OCI-LY3 (cell line): ENCODE measurements around the gene PIP5K1C.
A peak's percentile ranks its signal among the peaks of the same experiment; 100 is the strongest.

Source experiments
- H2AFZ ChIP-seq: fragments of 200-600, 300-600 bp; shearing (Covaris generic); 2 replicates; pipeline ENCODE4 v1.6.0; 2014; ENCODE audit warnings: antibody characterized with exemption, low read depth, low read length
- H3K27ac ChIP-seq: fragments of 200-600, 300-600 bp; sonication (generic); 2 replicates; pipeline ENCODE4 v1.5.1; 2014; ENCODE audit warnings: mild to moderate bottlenecking, low read length, moderate library complexity, mixed read lengths
- H3K27me3 ChIP-seq: fragments of 200-600, 300-600 bp; sonication (generic); 2 replicates; pipeline ENCODE4 v1.6.1; 2014; ENCODE audit warnings: low read depth, low read length, mixed read lengths
- H3K36me3 ChIP-seq: fragments of 200-600, 300-600 bp; sonication (generic); replicated peaks from 2 replicates; pipeline ENCODE3; 2014; ENCODE audit warnings: low read depth, low read length, mixed read lengths
- H3K4me1 ChIP-seq: fragments of 300-600, 200-600 bp; sonication (generic); 2 replicates; pipeline ENCODE4 v1.6.1; 2014; ENCODE audit warnings: low read length, mixed read lengths
- H3K4me2 ChIP-seq: fragments of 200-600, 300-600 bp; sonication (generic); 2 replicates; pipeline ENCODE4 v1.6.1; 2014; ENCODE audit warnings: low read length, mixed read lengths
- H3K4me3 ChIP-seq: fragments of 300-600, 200-600 bp; sonication (generic); 2 replicates; pipeline ENCODE4 v1.5.1; 2014; ENCODE audit warnings: antibody characterized with exemption, mild to moderate bottlenecking, low read length, moderate library complexity
- H3K79me2 ChIP-seq: fragments of 300-600, 200-600 bp; shearing (Covaris generic); 2 replicates; pipeline ENCODE4 v1.6.1; 2014; ENCODE audit warnings: mild to moderate bottlenecking, low read length, mixed read lengths
- H3K9ac ChIP-seq: fragments of 300-600, 200-600 bp; shearing (Covaris generic); 2 replicates; pipeline ENCODE4 v1.6.0; 2014; ENCODE audit warnings: mild to moderate bottlenecking, low read length, moderate library complexity
- H3K9me3 ChIP-seq: fragments of 200-600, 300-600 bp; shearing (Covaris generic); 2 replicates; pipeline ENCODE4 v1.6.1; 2014; ENCODE audit warnings: low read length, mixed read lengths; ENCODE audit not compliant: insufficient read depth
- H4K20me1 ChIP-seq: fragments of 200-600, 300-600 bp; sonication (generic); 2 replicates; pipeline ENCODE4 v1.6.1; 2016; ENCODE audit warnings: low read length, mixed read lengths; ENCODE audit not compliant: insufficient read depth
- CTCF ChIP-seq: fragments of 200-600, 300-600 bp; sonication (generic); IDR thresholded peaks from 2 replicates; pipeline ENCODE4 v1.5.1; 2014; ENCODE audit warnings: antibody characterized with exemption, low read length, low read depth
- EZH2phosphoT487 ChIP-seq: fragments of 200-600 bp; shearing (Covaris generic); IDR thresholded peaks from 2 replicates; pipeline ENCODE4 v1.6.1; 2018; ENCODE audit warnings: antibody characterized with exemption, mixed run types, low read depth

Gene PIP5K1C

GRCh38 chr19:3721131-3721886 is 21.0 kb upstream of the PIP5K1C start:
- peak overlapping the region; percentile 14; the same call in 1 of the 2 replicates for H3K4me3 ChIP-seq
- no peaks in the 10 kb centered on the region for H3K79me2 ChIP-seq
- H2AFZ ChIP-seq: peak overlapping the region; percentile 67; the same call in 1 of the 2 replicates
- peak overlapping the region; percentile 23; the same call in 1 of the 2 replicates for H3K4me2 ChIP-seq
- H3K4me1 ChIP-seq: no peaks in the 10 kb centered on the region
- no peak overlapping the region for H3K9ac ChIP-seq
- no peaks in the 10 kb centered on the region for H3K36me3 ChIP-seq
- no peak for TF ChIP-seq EZH2phosphoT487
- TF ChIP-seq CTCF: no peak
- no peaks in the 10 kb centered on the region for H3K9me3 ChIP-seq
- no peaks in the 10 kb centered on the region for H4K20me1 ChIP-seq
- no peak overlapping the region for H3K27ac ChIP-seq
- peaks cover 13% of the 10 kb centered on the region for H3K27me3 ChIP-seq

GRCh38 chr19:3720349-3720917 is 20.2 kb upstream of the PIP5K1C start:
- peaks cover 9% of the 10 kb centered on the region; the same call in 1 of the 2 replicates for H3K27me3 ChIP-seq
- H3K79me2 ChIP-seq: no peaks in the 10 kb centered on the region
- no peaks in the 10 kb centered on the region for H3K9me3 ChIP-seq
- H3K9ac ChIP-seq: no peak overlapping the region
- no peaks in the 10 kb centered on the region for H3K36me3 ChIP-seq
- TF ChIP-seq CTCF: no peak
- TF ChIP-seq EZH2phosphoT487: no peak
- H2AFZ ChIP-seq: no peak overlapping the region
- H3K4me2 ChIP-seq: no peak overlapping the region
- no peaks in the 10 kb centered on the region for H4K20me1 ChIP-seq
- no peaks in the 10 kb centered on the region for H3K4me1 ChIP-seq
- no peak overlapping the region for H3K4me3 ChIP-seq
- no peak overlapping the region for H3K27ac ChIP-seq

GRCh38 chr19:3719868-3720267 is 19.6 kb upstream of the PIP5K1C start:
- no peak overlapping the region for H3K4me3 ChIP-seq
- no peaks in the 10 kb centered on the region for H4K20me1 ChIP-seq
- H3K9me3 ChIP-seq: no peaks in the 10 kb centered on the region
- H3K4me2 ChIP-seq: no peak overlapping the region
- no peak overlapping the region for H3K27ac ChIP-seq
- no peak overlapping the region for H2AFZ ChIP-seq
- H3K27me3 ChIP-seq: peaks cover 9% of the 10 kb centered on the region; the same call in 1 of the 2 replicates
- TF ChIP-seq EZH2phosphoT487 (no peak), CTCF (no peak)
- H3K79me2 ChIP-seq: no peaks in the 10 kb centered on the region
- no peaks in the 10 kb centered on the region for H3K36me3 ChIP-seq
- H3K4me1 ChIP-seq: no peaks in the 10 kb centered on the region
- H3K9ac ChIP-seq: no peak overlapping the region

- H3K4me3 ChIP-seq: no peak overlapping the region
- TF ChIP-seq EZH2phosphoT487 (no peak), CTCF (no peak)
- H3K27me3 ChIP-seq: peaks cover 8% of the 10 kb centered on the region; the same call in 1 of the 2 replicates
- no peak overlapping the region for H3K27ac ChIP-seq
- no peaks in the 10 kb centered on the region for H4K20me1 ChIP-seq
- no peak overlapping the region for H3K4me2 ChIP-seq
- H3K36me3 ChIP-seq: no peaks in the 10 kb centered on the region
- H3K9ac ChIP-seq: no peak overlapping the region
- no peaks in the 10 kb centered on the region for H3K4me1 ChIP-seq
- no peak overlapping the region for H2AFZ ChIP-seq
- no peaks in the 10 kb centered on the region for H3K79me2 ChIP-seq
- no peaks in the 10 kb centered on the region for H3K9me3 ChIP-seq
Observed at GRCh38 chr19:3716147-3716668, 15.9 kb upstream of the PIP5K1C start.
